Skin of body (tissue), 2 donors: ENCODE results near the gene PLCB1. TPM values are rescaled to one million over a fixed set of nuclear protein-coding genes. Genes with fewer than 3 reads are reported as not detected.

Experiments
- DNase-seq: peaks from one replicate; lab custom pipeline; 2025; lab: John Stamatoyannopoulos, UW
- total RNA-seq: library from RNA; depleted of rRNA; stranded (reverse); fragments of >200 nt; gene quantifications from one replicate; pipeline ENCODE4 v1.2.3, GENCODE V29; 2014

Gene PLCB1
- total RNA-seq, 1 donor from 2014 or later, result 23.8 TPM

DNA sequence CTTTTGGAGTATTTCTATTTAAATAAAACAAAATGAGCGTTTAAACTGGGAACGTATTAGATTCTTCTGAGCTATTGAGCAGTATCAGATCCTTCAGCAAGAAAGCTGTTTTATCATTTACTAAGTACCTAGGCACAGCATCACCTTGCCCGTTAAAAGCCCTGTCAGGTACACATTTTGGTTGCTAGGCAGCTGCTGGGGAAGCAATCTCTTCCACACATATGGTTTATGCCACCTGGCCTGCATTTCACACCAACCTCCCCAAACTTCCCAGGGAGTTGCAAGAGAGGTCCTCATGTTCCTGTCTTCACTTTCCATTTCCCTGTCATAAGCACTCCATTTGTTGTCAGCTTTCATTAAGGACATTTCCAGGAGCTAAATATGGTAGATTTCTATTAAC, 400.1 kb downstream of the PLCB1 start:
- no peak for DNase-seq

DNA sequence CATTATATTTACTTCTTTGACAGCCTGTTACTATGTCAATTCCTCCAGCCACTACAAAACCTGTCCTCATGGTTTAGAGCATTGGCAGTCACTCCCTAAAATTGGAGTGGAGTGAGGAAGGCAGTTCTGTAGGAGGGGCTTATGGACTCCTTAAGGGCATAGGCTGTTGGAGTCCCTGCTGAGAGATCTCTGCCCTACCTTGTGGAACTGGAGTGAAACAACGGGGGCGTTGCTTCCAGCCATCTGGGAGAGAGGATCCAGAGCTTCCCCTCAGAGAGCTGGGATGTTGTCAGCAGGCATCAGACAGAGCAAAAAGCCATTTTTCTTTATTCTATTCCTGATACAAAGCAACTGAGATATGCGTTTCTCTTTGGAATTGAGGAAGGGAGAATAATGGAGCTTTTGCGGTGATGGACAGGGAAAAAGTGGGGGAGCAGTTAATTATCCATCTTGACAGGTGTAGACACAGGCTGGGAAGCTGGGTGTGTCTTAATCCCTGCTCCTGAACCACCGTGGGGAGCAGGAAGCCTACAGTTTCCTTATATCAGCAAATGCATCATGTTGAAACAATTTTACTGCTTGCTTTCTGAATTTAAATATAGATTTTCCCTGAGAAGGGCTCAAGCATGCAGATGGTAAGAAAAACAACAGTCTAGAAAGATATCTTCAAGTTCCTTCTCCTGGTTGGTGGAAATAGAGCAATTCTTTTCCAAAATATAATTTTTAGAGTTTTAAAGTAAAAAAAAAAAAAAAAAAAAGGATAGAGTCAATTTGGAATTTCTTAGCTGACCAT, 402.5 kb downstream of the PLCB1 start:
- no peak for DNase-seq

DNA sequence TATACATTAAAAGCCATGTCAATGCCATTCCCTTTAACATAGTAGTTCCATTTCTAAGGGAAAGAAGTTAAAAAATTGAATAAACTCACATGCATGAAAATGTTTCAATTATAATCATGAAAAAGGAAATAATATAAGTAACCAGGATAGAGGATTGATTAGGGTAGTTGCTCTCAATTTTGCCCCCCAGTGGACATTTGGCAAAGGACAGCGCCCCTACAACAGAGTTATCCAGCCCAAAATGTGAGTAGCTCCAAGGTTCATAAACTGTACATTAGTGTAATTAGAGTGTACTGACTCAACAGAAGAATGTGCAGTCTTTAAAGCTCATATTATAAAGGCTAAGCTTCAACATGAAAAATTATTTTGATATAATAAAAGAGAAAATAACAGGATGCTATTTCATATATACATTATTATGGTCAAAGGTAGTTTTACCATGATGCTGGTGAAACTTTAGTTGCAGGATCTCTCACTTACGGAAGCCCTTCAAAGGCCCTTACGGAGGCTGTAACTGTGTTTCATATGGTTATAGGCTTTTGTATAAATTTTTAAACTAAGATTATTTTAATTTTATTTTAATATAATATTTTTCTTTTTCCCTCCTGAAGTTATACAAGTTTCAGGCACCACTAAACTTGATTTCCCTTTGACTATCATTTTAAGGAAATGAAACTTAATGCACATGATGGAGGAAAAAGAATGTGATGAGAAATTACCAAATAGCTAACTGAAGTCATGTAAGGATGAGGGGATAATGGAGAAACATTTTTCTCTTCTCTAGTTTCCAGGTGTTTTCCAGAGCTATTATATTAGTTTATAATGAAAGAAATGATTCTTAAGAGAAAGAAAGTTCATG, 403.6 kb downstream of the PLCB1 start:
- DNase-seq, result no peak

DNA sequence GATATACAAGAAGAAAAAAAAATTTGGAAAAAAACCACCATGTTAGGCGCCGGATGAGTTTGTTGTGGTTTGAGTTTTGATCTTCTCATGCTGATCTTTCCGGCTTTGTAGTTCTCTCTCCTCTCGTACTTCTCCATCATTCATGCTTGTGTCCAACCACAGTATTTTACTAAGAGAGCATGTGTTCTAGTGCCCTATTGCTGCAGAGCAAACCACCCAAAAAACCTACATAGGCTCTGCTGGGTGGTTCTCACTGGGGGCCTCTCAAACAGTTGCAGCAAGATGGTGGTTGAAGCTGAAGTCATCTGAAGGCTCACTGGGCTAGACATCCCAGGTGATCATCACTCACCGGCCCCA, 404.2 kb downstream of the PLCB1 start:
- no peak for DNase-seq

DNA sequence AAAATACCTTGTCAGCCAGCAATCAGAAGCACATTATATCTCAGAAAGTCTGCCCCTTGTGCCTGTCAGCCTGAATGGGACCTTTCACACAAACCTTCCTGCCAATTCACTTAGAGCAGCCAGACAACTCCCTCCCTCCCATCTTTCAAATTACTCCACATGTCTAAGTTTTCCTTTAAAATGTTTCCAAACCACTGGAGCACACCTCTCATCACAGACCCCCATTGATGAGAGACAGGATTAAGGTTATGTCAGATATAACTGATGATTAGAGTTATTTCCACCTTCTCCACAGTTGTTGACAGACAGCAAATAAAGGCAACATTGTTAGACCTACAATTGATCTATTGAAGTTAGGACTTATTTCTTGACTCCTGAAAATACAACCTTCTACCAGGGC, 408.4 kb downstream of the PLCB1 start:
- no peak for DNase-seq

DNA sequence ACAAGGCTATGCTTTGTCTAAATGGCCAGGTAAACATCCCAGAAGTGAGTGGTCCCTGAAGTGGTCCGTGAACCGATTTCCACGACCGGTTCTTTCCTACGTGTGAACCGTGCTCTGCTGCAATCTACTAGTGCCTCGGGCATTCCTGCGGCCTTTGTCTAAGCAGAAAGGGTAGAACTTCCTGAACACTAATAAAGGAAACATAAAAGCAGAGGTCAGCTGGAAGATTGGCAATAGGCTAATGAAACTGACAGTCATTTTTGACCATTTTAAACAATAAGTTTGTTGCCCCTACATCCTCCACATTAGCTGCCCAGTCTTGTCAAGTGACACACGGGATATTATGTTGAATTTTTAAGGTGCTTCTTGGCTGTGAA, 410.0 kb downstream of the PLCB1 start:
- no peak for DNase-seq

DNA sequence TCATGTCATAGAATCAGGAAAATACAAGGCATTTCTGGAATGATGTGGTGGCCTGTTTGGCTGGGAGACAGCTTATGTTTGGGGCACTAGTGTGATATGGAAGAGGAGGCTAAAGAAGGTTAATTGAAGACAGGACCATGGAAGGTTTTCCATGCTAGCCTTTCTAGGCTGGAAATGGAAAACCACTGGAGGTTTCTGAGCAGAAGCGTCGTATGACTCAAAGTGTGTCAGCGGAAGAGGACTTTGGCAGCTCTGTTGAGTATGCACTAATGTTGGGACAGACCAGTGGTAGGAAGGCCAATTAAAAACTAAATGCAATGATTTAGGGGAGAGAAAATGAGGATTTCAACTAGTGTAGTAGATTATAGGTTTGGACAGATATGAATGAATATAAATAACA, 413.1 kb downstream of the PLCB1 start:
- no peak for DNase-seq

DNA sequence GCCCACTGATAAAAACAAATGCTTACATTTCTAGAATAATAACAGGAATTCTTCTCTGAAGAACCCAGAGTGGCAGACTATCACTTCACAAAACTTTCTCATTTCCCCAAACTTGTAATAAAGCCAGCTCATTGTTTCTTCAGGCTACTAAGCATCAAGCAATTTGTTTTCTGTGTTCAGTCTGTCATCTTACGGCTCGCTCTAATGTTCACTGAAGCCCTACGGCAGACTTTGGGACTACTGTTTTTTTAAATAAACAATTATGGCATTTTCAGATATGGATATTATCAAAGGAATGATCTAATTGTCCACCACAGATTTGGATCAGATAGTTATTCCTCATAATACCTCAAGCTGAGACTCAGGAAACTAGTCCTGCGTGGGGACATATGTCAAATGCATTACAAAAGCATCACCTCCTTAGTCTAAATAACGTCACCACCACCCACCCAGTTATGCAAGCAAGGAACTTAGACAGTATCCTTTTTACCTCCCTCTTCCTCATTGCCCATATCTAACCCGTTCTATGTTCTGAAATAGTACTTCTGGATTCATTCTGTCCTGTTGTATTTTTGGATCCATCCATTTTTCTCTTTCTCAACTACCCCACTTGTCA, 415.1 kb downstream of the PLCB1 start:
- DNase-seq, result no peak

DNA sequence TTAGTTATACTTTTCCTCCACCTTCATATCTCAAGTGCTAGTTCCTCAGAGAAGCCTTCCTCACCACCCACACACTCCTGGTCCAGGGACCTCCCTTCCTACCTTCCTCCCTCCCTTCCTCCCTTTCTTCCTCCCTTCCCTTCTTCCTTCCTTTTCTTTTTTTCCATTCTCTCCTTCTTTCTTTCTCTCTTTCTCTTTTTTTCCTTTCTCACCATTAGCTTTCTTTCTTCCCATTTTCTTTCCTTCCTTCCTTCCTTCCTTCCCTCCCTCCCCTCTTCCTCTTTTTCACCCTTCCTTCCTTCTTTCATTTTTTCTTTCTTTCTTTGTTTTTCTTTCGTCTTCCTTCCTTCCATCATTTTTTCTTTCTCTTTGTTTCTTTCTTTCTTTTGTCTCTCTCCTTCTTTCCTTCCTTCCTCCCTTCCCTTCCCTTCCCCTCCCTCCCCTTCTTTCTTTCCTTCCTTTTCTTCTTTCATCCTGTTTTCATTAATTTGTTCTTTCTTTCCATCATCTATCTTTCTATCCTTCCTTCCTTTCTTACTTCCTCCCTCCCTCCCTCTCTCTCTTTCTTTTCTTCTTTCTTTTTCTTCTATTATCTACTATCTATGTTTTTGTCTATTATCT, 416.0 kb downstream of the PLCB1 start:
- no peak for DNase-seq

DNA sequence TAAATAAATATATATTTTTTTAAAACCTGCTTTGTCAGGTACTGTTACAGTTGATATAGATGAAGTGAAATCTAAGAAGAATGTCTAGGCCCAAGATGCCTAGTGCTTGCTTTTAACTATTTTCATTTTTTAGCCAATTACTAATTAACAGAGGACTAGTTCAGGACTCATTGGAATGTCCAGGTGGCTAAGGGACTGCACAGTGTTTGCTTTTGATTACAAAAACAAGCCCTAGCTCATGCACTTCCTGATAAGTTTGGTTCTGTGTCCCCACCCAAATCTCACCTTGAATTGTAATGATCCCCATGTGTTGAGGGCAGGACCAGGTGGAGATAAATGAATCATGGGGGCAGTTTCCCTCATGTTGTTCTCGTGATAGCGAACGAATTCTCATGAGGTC, 417.1 kb downstream of the PLCB1 start:
- DNase-seq, result no peak

DNA sequence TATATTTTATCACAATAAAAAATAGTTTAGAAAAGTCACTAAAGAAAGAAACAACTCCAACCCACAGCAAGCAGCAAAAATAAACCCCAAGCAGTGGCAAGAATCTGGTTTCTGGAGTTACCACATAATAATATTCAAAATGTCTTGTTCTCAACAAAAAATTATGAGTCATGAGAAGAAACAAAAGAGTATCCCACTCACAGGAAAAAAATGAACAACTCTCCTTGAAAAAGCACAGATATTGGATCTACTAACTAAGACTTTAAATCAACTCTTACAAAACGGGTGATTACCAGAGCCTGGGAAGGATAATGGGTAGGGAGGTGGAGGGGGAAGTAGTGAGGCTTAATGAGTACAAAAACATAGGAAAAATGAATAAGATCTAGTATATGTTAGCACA, 425.6 kb downstream of the PLCB1 start:
- DNase-seq, result no peak

DNA sequence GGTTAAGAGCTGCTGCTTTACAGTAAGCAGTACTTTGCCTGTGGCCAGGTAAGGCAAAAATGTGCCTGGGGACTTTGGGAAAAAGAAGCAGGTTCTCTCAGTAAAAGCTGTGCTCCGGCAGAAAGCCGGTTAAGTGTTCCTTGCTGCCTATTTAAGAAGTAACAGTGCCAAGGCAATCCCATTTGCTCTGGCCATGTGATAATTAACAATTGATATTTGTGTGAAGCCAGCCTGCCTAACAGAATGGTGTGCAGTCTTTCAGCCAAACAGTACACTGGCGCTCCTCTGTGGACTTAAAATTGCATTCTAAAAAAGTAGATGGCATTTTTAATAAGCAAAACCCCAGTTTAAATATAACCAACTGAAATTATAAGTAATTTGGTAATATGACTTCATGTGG, 430.3 kb downstream of the PLCB1 start:
- DNase-seq, result no peak

DNA sequence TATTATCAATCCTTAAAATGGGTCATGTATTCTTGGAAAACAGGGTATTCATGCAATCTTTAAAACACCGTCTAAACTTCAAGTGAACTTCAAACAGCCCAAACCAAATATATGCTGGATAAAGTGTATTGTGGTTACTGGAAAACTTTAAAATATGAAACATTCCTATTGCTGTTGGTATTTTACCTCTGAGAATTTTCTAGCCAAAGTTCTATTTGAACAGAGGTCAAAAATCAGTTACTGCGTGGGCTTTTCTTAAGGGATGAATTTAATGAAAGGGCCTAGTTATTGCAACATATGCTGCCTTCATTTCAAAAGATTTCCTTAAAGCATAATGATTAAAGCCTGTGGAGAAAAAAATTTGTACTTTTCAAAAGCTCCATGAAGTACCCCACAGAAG, 436.0 kb downstream of the PLCB1 start:
- DNase-seq, result no peak

DNA sequence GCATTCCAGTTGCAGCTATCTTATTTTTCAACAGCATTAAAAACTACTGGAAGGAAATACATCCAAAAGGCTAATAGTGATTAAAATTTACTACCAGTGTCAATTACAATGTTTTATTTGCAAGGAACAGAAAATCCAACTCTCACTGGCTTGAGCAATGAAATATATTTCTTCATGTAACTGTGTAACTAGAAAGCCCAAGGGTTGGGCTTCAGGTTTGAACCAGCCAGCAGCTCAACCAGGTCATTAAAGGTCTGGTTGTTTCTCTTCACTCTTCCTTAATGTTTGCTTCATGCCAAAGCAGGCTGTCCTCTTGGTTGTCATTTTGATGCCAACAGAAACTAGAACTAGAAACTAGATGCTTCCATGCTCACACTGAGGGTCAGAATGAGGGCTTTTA, 437.7 kb downstream of the PLCB1 start:
- DNase-seq, result no peak

DNA sequence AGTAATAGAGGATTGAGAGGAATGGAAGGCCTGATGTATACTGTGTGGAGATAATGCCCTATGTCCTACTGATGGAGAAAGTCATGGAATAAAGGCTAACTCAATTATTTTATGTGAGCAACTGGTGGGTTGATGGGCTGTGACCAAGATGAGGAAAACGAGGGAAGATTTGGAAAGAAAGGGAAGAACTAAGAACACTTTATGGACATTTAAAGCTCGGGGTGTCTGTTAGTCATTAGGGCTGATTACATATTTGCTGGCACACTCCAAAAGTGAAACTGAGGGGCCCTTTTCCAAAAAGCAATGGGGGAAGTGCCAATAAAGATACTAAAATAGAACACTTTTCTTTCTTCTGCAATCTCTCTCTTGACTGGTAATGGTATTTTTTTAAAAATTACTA, 439.5 kb downstream of the PLCB1 start:
- peak; percentile 47 for DNase-seq

DNA sequence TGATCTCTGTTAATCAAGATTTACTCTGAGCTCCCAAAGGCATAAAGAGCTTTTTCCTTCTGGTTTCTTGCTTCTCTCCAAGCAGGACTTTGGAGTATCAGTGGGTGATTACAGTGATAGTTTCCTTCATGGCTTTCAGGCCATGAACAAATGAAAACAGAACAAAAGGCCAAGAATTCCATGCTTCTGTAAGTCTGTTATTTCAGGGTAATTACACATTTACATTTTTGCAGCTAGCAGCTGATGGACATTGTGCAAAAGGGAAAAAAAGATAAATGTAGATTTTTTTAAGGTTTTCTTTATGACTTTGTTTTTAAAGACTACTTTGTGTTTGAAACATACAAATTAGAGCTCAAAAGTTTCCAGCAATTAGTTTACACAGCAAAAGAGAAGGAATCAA, 441.6 kb downstream of the PLCB1 start:
- DNase-seq, result no peak

DNA sequence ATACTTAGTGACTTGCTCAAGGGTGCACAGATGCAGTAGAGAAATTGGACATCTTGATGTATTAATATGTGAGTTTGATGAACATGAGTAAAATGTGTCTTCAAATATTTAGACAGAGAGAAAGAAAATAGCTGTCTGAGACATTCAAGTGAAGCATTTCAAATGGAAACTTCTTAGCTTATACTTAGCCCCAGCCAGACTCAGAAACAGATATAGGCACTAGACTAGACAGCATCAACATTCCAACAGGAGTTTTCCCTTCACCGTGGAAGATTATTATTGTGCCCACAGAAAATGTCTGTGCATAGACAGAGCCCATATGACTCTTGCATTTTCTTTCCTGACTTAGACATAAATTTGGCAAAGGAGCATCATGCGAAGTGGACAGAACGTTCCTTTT, 443.0 kb downstream of the PLCB1 start:
- no peak for DNase-seq

DNA sequence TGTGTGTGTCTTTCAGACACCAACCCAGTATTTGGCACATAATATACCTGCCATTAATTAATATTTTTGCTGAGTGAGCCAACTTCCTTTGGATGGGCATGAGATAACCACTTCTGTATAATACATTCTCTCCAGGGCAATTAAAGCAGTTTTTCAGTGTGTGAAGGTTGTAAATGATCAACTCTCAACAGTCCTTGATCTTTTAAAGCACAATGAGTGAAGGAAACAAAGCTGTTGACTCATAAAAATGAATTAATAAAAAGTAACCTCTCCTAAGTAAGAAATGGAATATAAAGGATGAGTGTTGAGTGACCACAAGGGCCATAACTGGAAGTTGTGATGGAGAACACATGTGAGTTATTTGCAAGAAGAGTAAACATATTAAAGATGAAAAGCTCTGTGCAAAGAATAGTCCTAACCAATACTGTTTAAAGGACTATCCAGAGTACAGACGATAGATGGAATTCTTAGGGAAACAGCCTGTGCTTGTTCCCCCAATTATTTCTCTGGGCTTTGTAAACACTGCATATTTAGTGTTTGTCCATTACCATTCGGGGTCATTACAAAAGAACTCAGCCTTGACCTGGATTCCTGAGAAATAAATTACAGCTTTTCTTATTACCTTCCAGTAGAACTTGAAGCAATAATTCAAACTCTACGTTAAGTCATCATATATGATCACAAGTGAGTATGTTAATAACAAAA, 446.2 kb downstream of the PLCB1 start:
- DNase-seq, result no peak

DNA sequence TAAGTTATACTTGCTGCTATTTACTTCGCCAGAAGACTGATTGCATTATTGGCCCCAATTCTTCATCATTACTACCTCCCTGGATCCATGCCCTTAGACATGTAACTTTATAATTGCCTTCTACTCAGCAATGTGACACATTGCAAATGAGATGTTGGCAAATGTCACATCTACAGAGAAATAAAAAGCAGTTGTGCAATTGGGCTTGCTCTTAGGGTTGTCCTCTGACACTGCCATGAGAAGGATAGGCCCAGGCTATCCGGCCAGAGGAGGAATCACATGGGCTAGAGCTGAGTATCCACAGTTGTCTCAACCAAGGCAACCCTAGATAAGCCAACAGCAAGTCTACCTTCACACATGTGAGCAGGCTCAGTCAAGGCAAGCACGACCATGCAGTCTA, 447.0 kb downstream of the PLCB1 start:
- no peak for DNase-seq

DNA sequence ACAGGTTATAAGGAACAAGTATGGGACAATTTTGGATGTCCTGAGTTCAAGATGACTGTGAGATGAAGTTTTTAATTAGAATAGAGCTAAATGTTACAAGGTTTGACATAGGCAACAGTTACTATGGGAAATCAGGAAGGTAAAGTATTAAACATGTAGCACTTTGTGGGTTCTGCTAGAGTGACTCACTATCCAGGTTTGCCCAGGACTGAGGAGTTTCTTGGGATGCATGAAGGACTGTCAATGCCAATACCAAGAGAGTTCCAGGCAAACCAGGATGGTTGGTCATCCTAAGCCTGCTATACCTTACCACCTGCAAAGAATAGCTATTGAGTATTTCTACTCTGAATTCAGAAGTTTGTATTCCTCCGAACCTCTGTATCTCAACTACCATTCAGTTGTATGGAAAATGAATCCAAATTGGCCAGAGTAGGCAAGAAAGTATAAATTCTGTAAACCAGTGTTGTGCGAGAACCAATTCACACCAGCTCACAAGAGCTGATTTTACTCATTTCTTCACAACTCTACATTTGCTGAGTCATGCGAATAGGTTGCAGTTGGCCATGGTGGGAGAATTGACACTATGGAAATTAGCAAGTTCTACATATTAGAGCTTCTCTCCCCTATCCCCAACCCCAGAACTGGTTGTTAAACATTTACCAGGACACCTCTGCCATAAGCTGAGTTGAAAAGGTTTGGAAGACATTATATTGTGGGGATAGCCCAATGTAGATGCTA, 449.5 kb downstream of the PLCB1 start:
- DNase-seq, result no peak
